ENCODE results near the gene MOB3A.

Gene MOB3A

GRCh38 chr19:2050349-2050990 is 45.7 kb downstream of the MOB3A start:
- peak overlapping the region; percentile 91 for H3K4me3 ChIP-seq (ENCODE audit: low read depth, low read length)
- no peak for DNase-seq (ENCODE audit: low read depth)
- TF ChIP-seq CTCF (conservative IDR thresholded peaks at IDR 0.05; ENCODE audit: low read depth, low read length): no peak

DNA sequence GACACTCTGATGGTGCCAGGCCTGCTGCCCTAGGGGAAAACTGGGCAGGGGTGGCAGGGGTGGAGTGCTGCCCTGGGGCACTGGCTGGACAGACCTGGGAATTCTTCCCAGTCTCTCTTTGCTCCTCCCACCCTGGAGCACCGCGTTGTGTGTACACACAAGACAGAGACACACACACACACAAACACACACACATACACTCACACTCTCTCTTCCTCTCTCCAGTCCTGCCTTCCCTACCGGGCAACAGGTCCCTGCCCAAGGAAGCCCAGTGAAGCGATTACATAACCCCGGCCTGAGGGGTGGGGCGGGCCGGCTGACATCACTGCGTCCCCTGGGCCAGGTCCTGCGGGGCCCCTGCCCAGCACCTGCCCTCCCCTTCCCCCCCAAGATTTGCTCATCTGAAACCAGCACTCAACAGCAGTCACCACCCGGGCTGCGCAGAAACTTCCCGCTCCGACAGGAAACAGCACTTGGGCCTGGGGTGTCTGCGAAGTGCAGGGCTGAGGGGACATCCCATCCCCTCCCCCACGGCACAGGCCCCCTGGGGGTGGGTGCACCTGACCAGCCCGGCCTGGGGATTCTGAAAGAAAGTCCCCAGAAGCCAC is 46.3 kb downstream of the MOB3A start:
- no peak for TF ChIP-seq CTCF (conservative IDR thresholded peaks at IDR 0.05; ENCODE audit: low read depth, low read length)
- peak; percentile 77 for DNase-seq (ENCODE audit: low read depth)
- peak overlapping the region; percentile 91 for H3K4me3 ChIP-seq (ENCODE audit: low read depth, low read length)

GRCh38 chr19:2048959-2049740 is 47.0 kb downstream of the MOB3A start:
- DNase-seq (ENCODE audit: low read depth): peak; percentile 26
- H3K4me3 ChIP-seq (ENCODE audit: low read depth, low read length): peak overlapping the region; percentile 91
- no peak for TF ChIP-seq CTCF (conservative IDR thresholded peaks at IDR 0.05; ENCODE audit: low read depth, low read length)

- no peak for DNase-seq (ENCODE audit: low read depth)
- H3K4me3 ChIP-seq (ENCODE audit: low read depth, low read length): peak overlapping the region; percentile 91
- no peak for TF ChIP-seq CTCF (conservative IDR thresholded peaks at IDR 0.05; ENCODE audit: low read depth, low read length)
Observed at GRCh38 chr19:2048104-2048958, 47.8 kb downstream of the MOB3A start.

GRCh38 chr19:2047449-2048103 is 48.5 kb downstream of the MOB3A start:
- peak overlapping the region; percentile 16 for H3K4me3 ChIP-seq (ENCODE audit: low read depth, low read length)
- DNase-seq (ENCODE audit: low read depth): peak; percentile 19
- TF ChIP-seq CTCF (conservative IDR thresholded peaks at IDR 0.05; ENCODE audit: low read depth, low read length): no peak

GRCh38 chr19:2047076-2047448 is 49.1 kb downstream of the MOB3A start:
- DNase-seq (ENCODE audit: low read depth): no peak
- TF ChIP-seq CTCF (conservative IDR thresholded peaks at IDR 0.05; ENCODE audit: low read depth, low read length): no peak
- H3K4me3 ChIP-seq (ENCODE audit: low read depth, low read length): no peak overlapping the region
